PC-3 (cell line): ENCODE data around the gene MBNL1.

ENCODE experiments used
- CTCF ChIP-seq: fragments of 300-600 bp; sonication (generic); conservative IDR thresholded peaks from 2 replicates; pipeline ENCODE4 v1.5.1; 2017; ENCODE audit warnings: antibody characterized with exemption, low read depth, mild to moderate bottlenecking, low read length
- EZH2 ChIP-seq: fragments of 300-600 bp; sonication (generic); IDR thresholded peaks from one replicate; pipeline ENCODE4 v1.6.1; 2017; ENCODE audit warnings: antibody characterized with exemption, mild to moderate bottlenecking, low read length; ENCODE audit not compliant: unreplicated experiment
- EZH2phosphoT487 ChIP-seq: fragments of 300-600 bp; sonication (generic); IDR thresholded peaks from 2 replicates; pipeline ENCODE4 v1.6.1; 2018; ENCODE audit warnings: mild to moderate bottlenecking, antibody characterized with exemption, low read length, borderline replicate concordance

DNA sequence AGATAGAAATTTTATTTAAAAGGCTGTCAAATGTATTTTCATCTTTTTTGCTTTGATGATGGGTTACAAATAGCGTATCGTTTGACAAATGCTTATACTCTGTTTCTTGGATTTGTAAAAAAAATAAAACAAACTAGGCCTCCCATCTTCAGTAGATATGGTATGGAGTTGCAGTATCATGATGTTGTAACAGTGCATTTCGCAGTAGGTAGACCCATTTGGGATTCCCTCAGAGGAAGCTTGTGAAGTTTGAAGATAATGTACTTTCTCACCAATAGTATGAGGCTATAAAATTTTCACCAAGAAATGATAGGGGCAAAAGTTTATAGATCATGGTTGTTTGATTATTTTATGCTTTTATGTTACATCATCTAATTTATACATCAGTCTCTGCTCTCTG lies 10.8 kb downstream of the MBNL1 start:
- no peak for TF ChIP-seq CTCF
- TF ChIP-seq EZH2: no peak
- TF ChIP-seq EZH2phosphoT487: no peak
